ENCODE results near the gene COL18A1. TPM values are rescaled to one million over a fixed set of nuclear protein-coding genes. Genes with fewer than 3 reads are reported as not detected.
"Not testable (repeated sequence)": the region's sequence is repeated elsewhere in the genome, so short reads cannot be mapped to it uniquely, and the experiment has no call there.

Gene COL18A1
- total RNA-seq, 2 donors from 2014 or later = 117 to 134 TPM

- no peak for TF ChIP-seq CTCF (IDR thresholded peaks at IDR 0.05)
- H3K4me1 ChIP-seq = peaks cover 0 to 48% of the 10 kb centered on the region in 2 donors
Observed at GRCh38 chr21:45366476-45366875, 38.5 kb upstream of the COL18A1 start.

GRCh38 chr21:45366931-45367401, 38.0 kb upstream of the COL18A1 start:
- TF ChIP-seq CTCF (IDR thresholded peaks at IDR 0.05) = peak in 1 of 2 donors; percentile 11
- Histone ChIP-seq H3K4me3 (no peak overlapping the region), H3K27ac (peak overlapping the region; percentile 94 to 96), H3K36me3 (no peaks in the 10 kb centered on the region), H3K27me3 (no peaks in the 10 kb centered on the region), H3K9me3 (no peaks in the 10 kb centered on the region), H3K4me1 (peaks cover 0 to 48% of the 10 kb centered on the region in 2 donors)
- peak; percentile 79 for DNase-seq (ENCODE audit: low spot score)

More at GRCh38 chr21:45366476-45366875, 38.5 kb upstream of the COL18A1 start:
- no peaks in the 10 kb centered on the region for H3K36me3 ChIP-seq
- no peaks in the 10 kb centered on the region for H3K9me3 ChIP-seq
- no peak for DNase-seq (ENCODE audit: low spot score)
- H3K27me3 ChIP-seq = no peaks in the 10 kb centered on the region
- no peak overlapping the region for H3K4me3 ChIP-seq
- H3K27ac ChIP-seq = peak overlapping the region; percentile 94 to 96

- DNase-seq (ENCODE audit: low spot score) = no peak
- Histone ChIP-seq H3K9me3 (no peaks in the 10 kb centered on the region), H3K27ac (peak overlapping the region; percentile 56 to 94), H3K4me1 (peaks cover 0 to 45% of the 10 kb centered on the region in 2 donors), H3K27me3 (no peaks in the 10 kb centered on the region), H3K36me3 (no peaks in the 10 kb centered on the region), H3K4me3 (no peak overlapping the region)
- no peak for TF ChIP-seq CTCF (IDR thresholded peaks at IDR 0.05)
Observed at GRCh38 chr21:45367402-45368351, 37.3 kb upstream of the COL18A1 start.

GRCh38 chr21:45369018-45369417, 35.9 kb upstream of the COL18A1 start:
- H3K27me3 ChIP-seq; H3K4me3 ChIP-seq; H3K27ac ChIP-seq; DNase-seq (ENCODE audit: low spot score); H3K36me3 ChIP-seq; H3K9me3 ChIP-seq: not testable (repeated sequence)
- peaks cover 0 to 38% of the 10 kb centered on the region in 2 donors for H3K4me1 ChIP-seq

- no peak for DNase-seq (ENCODE audit: low spot score)
Observed at GRCh38 chr21:45370575-45370974, 34.4 kb upstream of the COL18A1 start.

More at GRCh38 chr21:45370575-45370974, 34.4 kb upstream of the COL18A1 start:
- TF ChIP-seq CTCF (IDR thresholded peaks at IDR 0.05) = no peak
- Histone ChIP-seq H3K9me3 (no peaks in the 10 kb centered on the region), H3K27ac (no peak overlapping the region), H3K27me3 (no peaks in the 10 kb centered on the region), H3K36me3 (no peaks in the 10 kb centered on the region), H3K4me1 (peaks cover 0 to 23% of the 10 kb centered on the region in 2 donors), H3K4me3 (no peak overlapping the region)

Data from right atrium auricular region (tissue), 2 donors.